ENCODE measurements around the gene TPM1. TPM values are rescaled to one million over a fixed set of nuclear protein-coding genes. Genes with fewer than 3 reads are reported as not detected.

Gene TPM1
- total RNA-seq, 2 experiments from 2014 or later, result 10.8 to 11.4 TPM

DNA sequence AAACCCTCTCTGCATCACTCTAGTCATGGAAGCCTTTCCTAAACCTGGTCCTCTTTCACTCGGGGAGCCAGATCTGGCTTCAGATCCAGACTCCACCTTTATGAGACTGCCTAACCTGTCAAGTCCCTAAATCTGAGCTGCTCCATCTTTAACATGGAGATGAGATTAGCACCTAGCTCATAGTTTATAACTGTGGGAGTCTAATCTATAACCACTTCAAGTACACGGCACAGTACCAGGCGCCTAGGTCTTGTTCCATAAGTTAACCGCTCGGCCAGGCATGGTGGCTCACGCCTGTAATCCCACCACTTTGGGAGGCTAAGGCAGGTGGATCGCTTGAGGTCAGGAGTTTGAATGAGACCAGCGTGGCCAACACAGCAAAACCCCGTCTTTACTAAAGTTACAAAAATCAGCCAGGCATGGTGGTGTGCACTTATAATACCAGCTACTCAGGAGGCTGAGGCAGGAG, 30.3 kb downstream of the TPM1 start:
- H3K27ac Mint-ChIP-seq, result no peak overlapping the region
- H3K36me3 Mint-ChIP-seq, result peaks cover 4% of the 10 kb centered on the region
- intact Hi-C loops (cut with micrococcal nuclease), result no loop called here
- peaks cover 3% of the 10 kb centered on the region for H3K27me3 Mint-ChIP-seq
- CTCF ChIA-PET, result interaction anchor here (1.1 kb wide), 1 partner anchor 25 kb away, joined by 4 read pairs; no protein-coding TSS in a partner anchor
- DNase-seq, result no peak
- POLR2A ChIA-PET, result no interaction called here
- no peak overlapping the region for H3K4me3 Mint-ChIP-seq
- no peaks in the 10 kb centered on the region for H3K9me3 Mint-ChIP-seq
- no peaks in the 10 kb centered on the region for H3K4me1 Mint-ChIP-seq (ENCODE audit: low read depth)

DNA sequence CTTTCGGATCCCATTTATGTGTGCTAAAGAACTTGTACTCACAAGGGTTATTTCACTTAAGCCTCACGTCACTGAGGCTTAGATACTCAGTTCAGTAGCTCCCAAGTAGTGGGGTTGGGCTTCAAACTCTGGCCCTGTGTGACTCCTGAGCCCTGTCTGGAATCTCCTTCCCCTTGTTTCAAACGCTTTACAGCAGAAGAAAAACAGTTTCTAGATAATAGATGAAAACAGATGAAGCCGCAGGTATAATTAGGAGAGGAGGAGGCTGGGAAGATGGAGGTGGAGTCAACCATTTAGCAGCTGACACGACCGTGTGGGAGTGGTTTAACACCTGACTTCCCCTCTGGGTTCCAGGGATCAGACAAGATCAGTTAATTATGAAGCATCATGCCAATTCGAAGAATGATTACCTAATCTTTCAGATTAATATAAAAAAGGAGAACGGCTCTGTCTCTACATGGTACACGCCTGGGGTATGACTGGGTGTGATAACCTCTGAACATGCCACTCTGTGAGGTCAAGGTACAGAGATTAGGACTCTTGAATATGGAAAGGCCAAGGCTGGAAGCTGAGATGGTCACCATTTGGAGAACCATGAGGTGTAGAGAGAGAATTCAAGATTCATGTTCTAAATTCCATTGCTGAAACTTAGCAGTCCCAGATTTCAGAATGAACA, 31.1 kb downstream of the TPM1 start:
- H3K36me3 Mint-ChIP-seq, result peaks cover 3% of the 10 kb centered on the region
- no peak for DNase-seq
- no peaks in the 10 kb centered on the region for H3K9me3 Mint-ChIP-seq
- POLR2A ChIA-PET, result no interaction called here
- peaks cover 3% of the 10 kb centered on the region for H3K27me3 Mint-ChIP-seq
- no peaks in the 10 kb centered on the region for H3K4me1 Mint-ChIP-seq (ENCODE audit: low read depth)
- H3K27ac Mint-ChIP-seq, result no peak overlapping the region
- intact Hi-C loops (cut with micrococcal nuclease), result no loop called here
- CTCF ChIA-PET, result interaction anchor here (1.1 to 1.3 kb wide), 2 partner anchors 25 to 26 kb away, joined by 3 to 4 read pairs; no protein-coding TSS in a partner anchor
- no peak overlapping the region for H3K4me3 Mint-ChIP-seq

- H3K4me1 Mint-ChIP-seq (ENCODE audit: low read depth), result no peaks in the 10 kb centered on the region
- no peak for DNase-seq
- no peaks in the 10 kb centered on the region for H3K9me3 Mint-ChIP-seq
- H3K4me3 Mint-ChIP-seq, result no peak overlapping the region
- CTCF ChIA-PET, result interaction anchor here (0.8 to 1.3 kb wide), 2 partner anchors 19 to 27 kb away, joined by 3 to 5 read pairs; no protein-coding TSS in a partner anchor
- intact Hi-C loops (cut with micrococcal nuclease), result no loop called here
- peaks cover 6% of the 10 kb centered on the region for H3K27me3 Mint-ChIP-seq
- no peak overlapping the region for H3K27ac Mint-ChIP-seq
- POLR2A ChIA-PET, result no interaction called here
- peaks cover 3% of the 10 kb centered on the region for H3K36me3 Mint-ChIP-seq
Measured at GRCh38 chr15:63075015-63075983, 32.8 kb downstream of the TPM1 start.

DNA sequence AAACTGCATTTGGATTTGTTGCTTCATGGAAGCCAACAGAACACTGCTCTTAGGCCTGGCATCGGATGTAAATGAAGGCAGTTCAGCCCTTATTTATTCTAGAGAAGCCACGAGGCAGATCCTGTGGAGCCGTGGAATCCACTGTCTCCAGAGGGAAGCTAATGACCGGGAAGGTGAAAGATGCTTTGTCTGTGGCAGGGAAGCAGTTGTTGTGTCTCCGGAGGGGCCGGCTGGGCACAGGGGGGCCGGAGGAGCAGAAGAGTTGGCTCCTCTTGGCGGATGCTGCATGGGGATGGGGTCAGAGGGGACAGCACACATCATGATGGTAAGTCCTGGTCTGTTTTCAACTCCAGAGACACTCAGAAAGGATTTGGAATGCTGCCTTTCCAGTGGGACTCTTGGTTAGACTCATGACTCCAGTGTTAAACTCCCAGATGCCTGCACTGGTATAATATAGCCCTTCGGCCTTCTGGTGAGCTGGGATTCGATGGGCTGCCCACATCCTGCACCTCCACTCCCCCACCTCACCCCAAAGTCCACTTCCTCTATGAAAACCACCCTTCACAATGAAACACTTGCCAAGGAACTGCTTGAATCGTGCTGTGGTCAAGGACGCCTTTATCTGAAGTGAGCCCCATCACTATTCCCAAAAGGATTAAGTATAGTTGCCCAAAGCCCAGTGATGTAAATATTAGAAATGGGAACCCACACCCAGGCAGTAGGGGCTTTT, 33.6 kb downstream of the TPM1 start:
- Mint-ChIP-seq H3K4me1 (ENCODE audit: low read depth) (no peaks in the 10 kb centered on the region), H3K4me3 (no peak overlapping the region), H3K9me3 (no peaks in the 10 kb centered on the region), H3K27ac (no peak overlapping the region), H3K36me3 (peaks cover under 1% of the 10 kb centered on the region), H3K27me3 (peaks cover 6% of the 10 kb centered on the region)
- ChIA-PET POLR2A (no interaction called here), CTCF (no interaction called here)
- intact Hi-C loops (cut with micrococcal nuclease), result no loop called here
- DNase-seq, result no peak

- Mint-ChIP-seq H3K36me3 (no peaks in the 10 kb centered on the region), H3K27me3 (peaks cover 8% of the 10 kb centered on the region), H3K4me1 (ENCODE audit: low read depth) (no peaks in the 10 kb centered on the region), H3K4me3 (no peak overlapping the region), H3K27ac (no peak overlapping the region), H3K9me3 (no peaks in the 10 kb centered on the region)
- ChIA-PET POLR2A (no interaction called here), CTCF (no interaction called here)
- intact Hi-C loops (cut with micrococcal nuclease), result no loop called here
- no peak for DNase-seq
Measured at GRCh38 chr15:63076714-63077046, 34.1 kb downstream of the TPM1 start.

DNA sequence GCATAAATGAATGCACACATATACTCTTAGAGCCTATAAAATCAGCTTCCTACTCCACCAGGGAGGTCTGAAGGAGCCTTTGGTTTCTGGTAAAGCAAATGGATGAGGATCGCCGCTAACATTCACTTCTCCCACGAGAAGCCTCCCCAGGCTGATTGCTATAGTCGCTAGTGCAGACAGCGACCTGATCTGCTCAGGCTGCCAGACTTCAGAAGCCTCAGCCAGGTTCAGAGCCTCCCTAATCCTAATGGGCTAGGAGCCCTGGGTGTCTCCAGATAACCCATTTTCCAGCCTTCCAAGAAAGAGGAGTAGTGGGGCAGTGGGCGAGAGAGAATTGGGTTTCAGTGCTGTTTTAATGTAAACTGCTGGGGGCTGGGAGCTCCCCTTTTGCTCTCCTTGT, 35.4 kb downstream of the TPM1 start:
- Mint-ChIP-seq H3K4me1 (ENCODE audit: low read depth) (no peaks in the 10 kb centered on the region), H3K4me3 (no peak overlapping the region), H3K36me3 (no peaks in the 10 kb centered on the region), H3K27ac (no peak overlapping the region), H3K9me3 (no peaks in the 10 kb centered on the region), H3K27me3 (peaks cover 8% of the 10 kb centered on the region)
- POLR2A ChIA-PET, result no interaction called here
- CTCF ChIA-PET, result interaction anchor here (1.3 kb wide), 1 partner anchor 30 kb away, joined by 4 read pairs; no protein-coding TSS in a partner anchor
- no peak for DNase-seq
- intact Hi-C loops (cut with micrococcal nuclease), result no loop called here

- Mint-ChIP-seq H3K9me3 (no peaks in the 10 kb centered on the region), H3K27me3 (peaks cover 8% of the 10 kb centered on the region), H3K27ac (no peak overlapping the region), H3K4me1 (ENCODE audit: low read depth) (no peaks in the 10 kb centered on the region), H3K4me3 (no peak overlapping the region), H3K36me3 (no peaks in the 10 kb centered on the region)
- intact Hi-C loops (cut with micrococcal nuclease), result no loop called here
- ChIA-PET POLR2A (no interaction called here), CTCF (interaction anchor here (1.5 kb wide), 1 partner anchor 15 kb away, joined by 5 read pairs; no protein-coding TSS in a partner anchor)
- no peak for DNase-seq
Measured at GRCh38 chr15:63079947-63080626, 37.5 kb downstream of the TPM1 start.

DNA sequence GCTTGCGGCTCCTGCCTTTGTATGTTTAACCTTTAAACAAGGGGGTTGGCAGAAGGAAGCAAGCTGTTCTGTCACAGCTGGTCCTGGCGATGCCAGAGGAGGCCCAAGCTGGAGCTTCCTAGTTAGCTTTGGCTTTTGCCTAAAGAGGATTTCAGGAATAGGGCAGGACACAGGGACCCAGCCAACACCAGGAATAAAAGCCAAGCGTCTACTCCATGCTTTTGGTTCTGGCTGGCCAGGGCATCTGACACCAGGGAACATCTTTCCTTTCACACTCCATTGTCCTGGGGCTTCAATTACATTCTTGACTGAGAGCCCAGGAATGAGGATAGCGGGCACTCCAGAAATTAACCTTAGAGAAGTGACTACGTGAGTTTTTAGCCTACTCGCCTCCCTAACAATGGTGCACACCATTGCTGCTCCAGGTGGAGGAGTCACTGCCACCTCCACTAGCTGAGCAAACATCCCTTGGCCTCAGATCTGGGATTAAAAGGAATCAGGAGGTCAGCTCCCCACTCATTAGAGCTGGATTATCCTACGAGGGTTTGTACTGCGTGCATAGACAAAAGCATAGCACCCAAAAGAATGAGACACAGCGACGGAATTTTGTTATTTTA, 38.2 kb downstream of the TPM1 start:
- H3K4me1 Mint-ChIP-seq (ENCODE audit: low read depth), result no peaks in the 10 kb centered on the region
- no peak overlapping the region for H3K4me3 Mint-ChIP-seq
- no peak for DNase-seq
- CTCF ChIA-PET, result interaction anchor here (1.5 kb wide), 1 partner anchor 14 kb away, joined by 5 read pairs; no protein-coding TSS in a partner anchor
- no peak overlapping the region for H3K27ac Mint-ChIP-seq
- POLR2A ChIA-PET, result no interaction called here
- H3K9me3 Mint-ChIP-seq, result no peaks in the 10 kb centered on the region
- intact Hi-C loops (cut with micrococcal nuclease), result no loop called here
- H3K27me3 Mint-ChIP-seq, result peaks cover 8% of the 10 kb centered on the region
- no peaks in the 10 kb centered on the region for H3K36me3 Mint-ChIP-seq

GRCh38 chr15:63082366-63082765, 39.8 kb downstream of the TPM1 start:
- CTCF ChIA-PET, result no interaction called here
- intact Hi-C loops (cut with micrococcal nuclease), result no loop called here
- no peaks in the 10 kb centered on the region for H3K9me3 Mint-ChIP-seq
- H3K4me3 Mint-ChIP-seq, result no peak overlapping the region
- no peaks in the 10 kb centered on the region for H3K36me3 Mint-ChIP-seq
- no peaks in the 10 kb centered on the region for H3K4me1 Mint-ChIP-seq (ENCODE audit: low read depth)
- no peak overlapping the region for H3K27ac Mint-ChIP-seq
- DNase-seq, result no peak
- peaks cover 5% of the 10 kb centered on the region for H3K27me3 Mint-ChIP-seq
- POLR2A ChIA-PET, result no interaction called here

DNA sequence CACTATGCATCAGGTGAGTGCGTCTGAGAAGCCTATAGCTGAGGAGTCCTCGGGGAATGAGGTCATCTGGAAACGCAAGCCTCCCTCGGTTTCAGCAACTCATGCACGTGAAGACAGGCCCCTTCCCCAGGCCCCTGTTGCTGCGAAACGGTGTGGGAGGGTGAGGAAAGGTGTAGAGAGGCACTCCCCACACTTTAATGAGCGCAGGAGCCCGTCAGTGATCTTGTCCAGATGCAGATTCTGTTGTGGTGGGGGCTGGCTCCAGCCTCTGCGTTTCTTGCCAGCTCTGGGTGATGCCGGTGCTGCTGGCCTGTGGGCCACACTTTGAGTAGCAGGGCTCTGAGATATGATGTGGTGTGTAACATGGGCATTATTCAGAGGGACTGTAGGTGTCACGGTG, 40.5 kb downstream of the TPM1 start:
- H3K27me3 Mint-ChIP-seq, result peaks cover 5% of the 10 kb centered on the region
- H3K4me1 Mint-ChIP-seq (ENCODE audit: low read depth), result no peaks in the 10 kb centered on the region
- CTCF ChIA-PET, result no interaction called here
- POLR2A ChIA-PET, result no interaction called here
- H3K4me3 Mint-ChIP-seq, result no peak overlapping the region
- no peak for DNase-seq
- intact Hi-C loops (cut with micrococcal nuclease), result no loop called here
- no peaks in the 10 kb centered on the region for H3K36me3 Mint-ChIP-seq
- no peak overlapping the region for H3K27ac Mint-ChIP-seq
- H3K9me3 Mint-ChIP-seq, result no peaks in the 10 kb centered on the region

DNA sequence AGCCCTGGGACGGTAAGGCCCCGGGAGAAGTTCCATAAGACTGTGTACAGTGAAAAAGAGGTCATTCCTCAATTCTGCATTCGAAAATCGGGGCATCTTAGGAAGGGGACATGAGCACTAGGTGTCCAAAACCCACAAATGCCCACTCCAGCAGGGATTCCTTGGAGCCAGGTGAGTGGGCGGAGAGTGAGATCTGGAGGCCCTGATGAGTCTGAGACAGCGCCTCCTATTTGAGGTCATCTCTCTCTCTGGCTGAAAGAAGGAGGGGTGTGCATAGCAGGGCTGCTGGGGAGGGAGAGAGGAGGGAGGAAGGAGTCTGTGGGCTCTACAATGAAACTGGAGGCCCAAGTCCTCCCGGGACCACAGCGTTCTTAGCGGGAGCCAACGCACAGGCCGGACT, 41.0 kb downstream of the TPM1 start:
- H3K36me3 Mint-ChIP-seq, result no peaks in the 10 kb centered on the region
- H3K4me1 Mint-ChIP-seq (ENCODE audit: low read depth), result no peaks in the 10 kb centered on the region
- no peaks in the 10 kb centered on the region for H3K9me3 Mint-ChIP-seq
- no peak overlapping the region for H3K4me3 Mint-ChIP-seq
- POLR2A ChIA-PET, result no interaction called here
- no peak for DNase-seq
- H3K27me3 Mint-ChIP-seq, result peaks cover 5% of the 10 kb centered on the region
- CTCF ChIA-PET, result no interaction called here
- H3K27ac Mint-ChIP-seq, result no peak overlapping the region
- intact Hi-C loops (cut with micrococcal nuclease), result no loop called here

All from activated CD4-positive, alpha-beta memory T cell treated with anti-CD3 and anti-CD28 coated beads for 36 hours (primary cell).